LHCN-M2 (cell line): ENCODE data around the gene STKLD1. TPM values are rescaled to one million over a fixed set of nuclear protein-coding genes. Genes with fewer than 3 reads are reported as not detected.
A peak's percentile ranks its signal among the peaks of the same experiment; 100 is the strongest.
"Not testable (repeated sequence)": the region's sequence is repeated elsewhere in the genome, so short reads cannot be mapped to it uniquely, and the experiment has no call there.

Source experiments
- DNase-seq: peaks from one replicate; pipeline ENCODE4 v3.0.0-alpha.2; 2012; ENCODE audit warnings: low read depth
- total RNA-seq: library from RNA; depleted of rRNA; stranded (reverse); fragments of >200 nt; gene quantifications from 2 replicates; pipeline ENCODE4 v1.2.3, GENCODE V29; 2014

Gene STKLD1
- total RNA-seq, 1 experiment from 2014 or later = 1.4 TPM

DNA sequence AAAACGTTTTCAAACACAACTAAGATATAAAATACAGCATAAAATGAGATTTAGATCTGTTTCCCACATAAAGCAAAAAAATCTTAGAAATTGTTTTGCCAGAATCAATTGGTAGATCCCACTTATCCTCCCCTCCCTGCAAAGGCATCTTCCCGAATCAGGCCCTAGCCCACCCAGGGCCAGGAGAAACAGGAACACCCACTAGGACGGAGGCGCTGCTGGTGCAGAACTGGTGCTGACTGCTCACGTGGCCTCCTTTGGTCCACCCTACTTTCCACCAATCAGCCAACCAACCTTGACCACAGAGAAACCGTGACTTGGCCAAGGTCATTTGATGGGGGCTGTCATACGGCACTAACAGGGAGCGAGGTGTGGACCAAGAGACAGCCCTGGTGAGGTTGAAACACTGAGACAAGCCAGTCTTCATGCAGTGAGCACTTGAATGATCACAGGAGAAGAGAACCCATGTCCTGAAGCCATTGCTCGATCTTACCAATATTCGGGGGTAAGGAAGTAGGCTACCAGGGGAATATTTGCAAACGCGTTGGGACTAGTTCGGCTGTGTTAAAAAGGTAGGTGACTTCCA, 14.6 kb upstream of the STKLD1 start:
- DNase-seq = no peak

DNA sequence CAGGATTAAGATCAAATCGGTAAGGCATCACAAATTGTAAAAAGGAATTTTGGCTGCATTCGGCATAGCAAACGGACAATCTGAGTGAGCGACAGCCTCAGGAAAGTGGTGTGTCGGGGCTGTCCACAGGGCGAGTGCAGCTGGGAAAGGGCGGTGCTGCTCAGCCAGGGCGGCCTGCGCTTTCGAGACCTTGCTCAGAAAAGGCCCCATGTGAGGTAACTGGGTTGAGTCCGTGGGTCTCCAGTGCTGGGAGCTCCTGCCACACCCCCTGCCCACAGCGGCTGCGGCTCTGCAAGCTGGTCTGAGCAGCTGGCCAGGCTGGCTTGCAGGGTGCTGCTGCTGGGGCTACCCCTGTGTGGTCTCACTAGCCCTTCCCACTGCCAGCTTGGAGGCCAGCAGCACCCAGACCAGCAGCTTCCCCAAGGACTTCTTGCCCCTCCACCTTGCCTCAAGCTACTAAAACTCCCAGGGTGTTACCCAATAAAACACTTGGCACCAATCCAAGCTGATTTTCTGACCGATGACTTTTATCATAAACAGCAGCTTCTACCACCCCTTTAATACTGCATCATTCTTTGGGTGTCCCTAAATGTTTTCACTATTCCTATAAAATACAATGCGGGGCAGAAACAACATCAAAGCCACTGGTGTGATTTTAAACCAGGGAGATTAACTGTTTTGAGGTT, 13.7 kb upstream of the STKLD1 start:
- no peak for DNase-seq

DNA sequence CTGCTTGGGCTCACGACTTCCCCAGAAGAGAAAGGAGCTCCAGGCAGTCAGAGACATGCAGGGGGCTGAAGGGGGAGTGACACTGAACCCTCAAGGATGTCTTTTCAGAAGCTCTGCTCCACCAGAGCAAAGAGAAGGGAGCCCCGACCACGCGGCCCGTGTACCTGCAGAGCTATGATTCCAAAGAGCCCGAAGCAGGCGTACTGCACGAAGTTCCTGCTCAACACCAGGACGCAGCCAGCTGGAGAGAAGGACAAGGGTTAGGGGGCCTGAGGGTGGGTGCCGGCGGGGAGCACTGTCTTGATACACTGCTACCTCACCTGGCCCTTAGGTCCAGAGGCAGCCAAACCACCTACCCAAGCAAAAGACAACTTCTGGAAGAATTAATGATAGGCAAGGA, 9.7 kb upstream of the STKLD1 start:
- DNase-seq = no peak

DNA sequence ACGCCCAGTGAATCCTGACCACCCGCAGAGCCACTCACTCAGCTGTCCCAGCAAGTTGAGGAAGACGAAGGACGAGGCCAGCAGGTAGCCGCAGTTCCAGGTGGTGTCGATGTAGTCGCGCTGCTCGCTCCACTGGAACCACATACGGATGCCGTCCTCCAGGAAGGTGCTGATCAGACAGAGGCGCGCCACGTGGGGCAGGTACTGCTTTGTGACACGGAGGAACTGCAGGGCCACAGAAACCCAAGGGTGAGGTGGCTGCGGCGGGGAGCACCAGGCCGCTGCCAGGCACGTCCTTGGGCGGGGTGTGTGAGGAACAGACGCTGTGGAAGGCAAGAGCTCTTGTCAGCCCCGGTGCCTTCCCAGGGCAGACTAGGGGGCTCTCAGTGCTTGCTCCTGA, 8.9 kb upstream of the STKLD1 start:
- no peak for DNase-seq

DNA sequence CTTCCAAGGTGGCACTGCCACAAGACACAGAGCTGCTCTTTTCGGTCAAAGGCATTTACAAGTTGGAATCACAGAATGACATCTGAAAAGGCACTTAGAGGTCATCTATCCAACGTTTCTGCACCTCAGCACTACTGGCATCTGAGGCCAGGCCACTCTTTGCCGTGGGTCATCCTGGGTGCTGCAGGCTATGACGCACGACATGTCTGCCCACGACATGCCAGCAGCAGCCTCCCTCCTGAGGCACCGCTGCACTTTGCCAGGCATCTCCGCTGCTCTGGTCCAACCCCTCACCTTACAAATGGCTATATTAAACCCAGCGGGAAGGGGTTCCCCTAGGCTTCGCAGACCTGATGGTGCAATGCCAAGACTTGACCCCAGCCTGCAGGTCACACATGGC, 8.4 kb upstream of the STKLD1 start:
- no peak for DNase-seq

DNA sequence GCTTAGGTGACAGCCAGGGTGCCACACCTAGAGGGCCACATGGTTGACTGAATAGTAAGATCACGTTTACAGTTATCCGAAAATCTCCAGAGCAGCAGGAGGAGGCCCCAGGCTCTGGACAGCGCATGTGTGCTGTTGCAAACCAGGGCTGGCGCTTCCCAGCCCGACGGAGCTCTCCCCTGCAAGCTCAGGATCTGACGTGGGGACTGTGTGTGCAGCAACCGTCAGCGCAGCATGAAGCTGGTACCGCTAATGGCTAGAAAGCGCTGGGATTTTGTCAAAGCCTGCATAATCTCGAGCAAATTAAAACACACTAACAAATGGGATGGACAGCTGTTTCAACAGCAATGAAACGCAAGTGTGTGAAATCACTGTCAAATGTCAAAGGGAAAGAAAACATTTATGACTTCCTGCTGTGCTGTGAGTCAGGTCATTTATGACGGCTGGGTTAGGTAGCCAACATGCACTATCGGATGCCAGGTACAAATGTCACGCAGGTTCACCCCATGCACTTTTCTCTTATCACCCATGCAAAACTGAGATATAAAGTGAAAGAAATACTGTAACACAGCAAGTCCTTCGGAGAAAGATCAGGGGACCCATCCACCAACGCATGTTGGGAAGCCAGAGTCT, 7.8 kb upstream of the STKLD1 start:
- peak; percentile 89 for DNase-seq

DNA sequence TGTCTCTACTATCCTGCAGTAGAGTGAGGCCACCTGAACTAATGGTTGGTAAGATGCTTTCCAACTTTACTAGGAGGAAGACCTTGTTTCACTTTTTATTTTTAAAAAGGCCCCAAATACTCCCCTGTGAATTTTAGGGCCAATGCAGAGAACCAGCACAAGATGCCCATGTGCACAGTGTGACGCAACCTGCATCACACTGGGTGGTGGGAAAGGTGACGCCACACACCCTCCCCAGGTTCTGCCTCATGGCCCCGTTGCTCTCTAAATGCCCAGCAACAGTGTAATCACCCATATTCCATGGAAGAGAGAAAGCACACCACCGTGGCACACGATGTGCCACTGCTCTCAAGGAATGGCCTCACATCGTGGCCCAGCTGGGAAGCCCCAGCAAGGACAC, 6.7 kb upstream of the STKLD1 start:
- DNase-seq = no peak

DNA sequence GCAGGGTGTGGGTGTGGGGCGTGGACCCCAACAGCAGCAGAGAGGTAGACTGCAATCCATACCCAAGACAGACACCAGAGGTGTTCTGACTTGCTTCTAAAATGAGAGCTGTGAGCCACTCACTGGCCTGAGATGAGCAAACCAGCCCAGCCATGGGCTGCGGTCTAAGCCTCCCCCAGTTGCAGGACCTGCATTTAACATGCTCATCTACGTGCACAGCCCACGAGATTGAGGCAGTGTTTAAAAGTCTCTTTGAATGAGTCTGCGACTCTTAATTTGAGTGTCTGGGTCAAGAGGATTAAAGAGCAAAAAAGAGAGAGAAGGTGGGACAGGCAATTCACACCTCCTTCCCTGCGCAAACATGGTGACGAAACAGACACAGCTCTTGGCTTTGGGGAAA, 6.2 kb upstream of the STKLD1 start:
- no peak for DNase-seq

DNA sequence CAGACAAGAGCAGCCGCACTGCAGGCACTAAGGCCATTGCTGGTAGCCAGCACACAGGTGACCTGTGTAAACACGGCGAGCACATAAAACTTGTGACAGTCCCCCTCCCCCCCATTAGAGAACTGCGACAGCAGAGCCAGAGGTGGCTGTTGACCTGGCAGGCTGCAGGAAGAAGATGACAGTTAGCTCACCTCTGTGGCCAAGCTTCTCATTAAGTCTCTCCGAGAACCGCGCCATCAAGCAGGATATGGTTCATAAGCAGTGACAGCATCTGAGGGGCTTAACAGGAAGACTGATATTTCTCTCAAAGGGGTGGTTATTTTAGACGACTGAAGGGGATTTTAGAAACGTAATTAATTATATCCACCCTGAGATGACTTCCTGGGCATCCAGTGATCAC, 5.5 kb upstream of the STKLD1 start:
- no peak for DNase-seq

- DNase-seq = no peak
These were observed 4.9 kb upstream of the STKLD1 start for GRCh38 chr9:133371261-133371711.

- DNase-seq = no peak
These were observed 4.0 kb upstream of the STKLD1 start for GRCh38 chr9:133372144-133372543.

GRCh38 chr9:133374612-133375115, 1.5 kb upstream of the STKLD1 start:
- peak; percentile 65 for DNase-seq

DNA sequence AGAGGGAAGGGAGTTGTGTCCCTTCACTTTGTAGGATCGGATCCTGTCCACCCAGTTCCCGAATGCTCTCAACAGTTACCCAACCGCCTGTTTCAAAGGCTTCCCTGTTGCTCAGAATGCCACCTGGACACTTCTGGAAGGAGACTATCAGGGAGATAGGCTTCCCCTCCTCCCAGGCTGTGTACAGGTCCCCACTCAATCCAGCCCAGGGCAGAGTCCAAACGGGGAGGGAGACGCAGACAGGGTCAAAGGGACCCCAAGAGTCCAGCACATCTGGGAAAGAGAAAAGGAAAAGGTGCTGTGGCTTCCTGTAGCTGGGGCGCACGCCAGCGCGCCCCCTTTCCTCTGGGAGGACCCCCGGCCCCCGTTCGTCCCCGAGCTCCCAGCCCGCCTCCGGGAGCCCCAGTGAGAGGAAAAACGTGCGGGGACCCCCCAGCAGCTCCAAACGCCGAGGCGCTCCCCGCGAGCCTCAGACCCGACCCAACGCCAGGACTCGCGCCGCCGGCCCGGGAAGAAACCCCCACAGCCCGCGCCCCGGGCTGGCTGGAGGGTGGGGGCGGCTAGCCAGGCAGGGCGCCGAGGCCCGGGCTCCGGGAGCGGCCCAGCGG, 946 bp upstream of the STKLD1 start:
- DNase-seq = peak; percentile 39

DNA sequence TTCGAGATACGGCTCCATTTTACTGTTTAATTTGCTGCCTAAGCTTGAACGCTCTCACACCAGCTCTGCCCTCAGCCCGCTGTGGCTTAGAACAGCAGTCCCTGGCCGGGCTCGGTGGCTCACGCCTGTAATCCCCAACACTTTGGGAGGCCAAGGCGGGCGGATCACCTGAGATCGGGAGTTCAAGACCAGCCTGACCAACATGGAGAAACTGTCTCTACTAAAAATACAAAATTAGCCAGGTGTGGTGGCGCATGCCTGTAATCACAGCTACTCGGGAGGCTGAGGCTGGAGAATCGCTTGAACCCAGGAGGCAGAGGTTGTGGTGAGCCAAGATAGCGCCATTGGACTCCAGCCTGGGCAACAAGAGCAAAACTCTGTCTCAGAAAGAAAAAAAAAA, 1.1 kb downstream of the STKLD1 start:
- DNase-seq = not testable (repeated sequence)

DNA sequence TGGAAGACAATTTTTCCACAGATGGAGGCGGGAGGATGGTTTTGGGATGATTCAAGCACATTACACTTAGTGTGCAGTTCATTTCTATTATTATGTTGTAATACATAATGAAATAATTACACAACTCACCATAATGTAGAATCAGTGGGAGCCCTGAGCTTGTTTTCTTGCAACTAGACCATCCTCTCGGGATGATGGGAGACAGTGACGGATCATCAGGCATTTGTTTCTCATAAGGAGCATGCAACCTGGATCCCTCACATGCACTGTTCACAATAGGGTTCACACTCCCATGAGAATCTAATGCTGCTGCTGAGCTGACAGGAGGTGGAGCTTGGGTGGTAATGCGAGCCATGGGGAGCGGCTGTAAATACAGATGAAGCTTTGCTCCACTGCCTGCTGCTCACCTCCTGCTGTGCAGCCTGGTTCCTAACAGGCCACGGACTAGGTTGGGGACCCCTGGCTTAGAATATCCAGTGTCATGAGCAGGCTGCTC, 1.6 kb downstream of the STKLD1 start:
- DNase-seq = peak; percentile 55

GRCh38 chr9:133378408-133378962, 2.3 kb downstream of the STKLD1 start:
- DNase-seq = no peak

- no peak for DNase-seq
These were observed 3.3 kb downstream of the STKLD1 start for GRCh38 chr9:133379153-133380086.

DNA sequence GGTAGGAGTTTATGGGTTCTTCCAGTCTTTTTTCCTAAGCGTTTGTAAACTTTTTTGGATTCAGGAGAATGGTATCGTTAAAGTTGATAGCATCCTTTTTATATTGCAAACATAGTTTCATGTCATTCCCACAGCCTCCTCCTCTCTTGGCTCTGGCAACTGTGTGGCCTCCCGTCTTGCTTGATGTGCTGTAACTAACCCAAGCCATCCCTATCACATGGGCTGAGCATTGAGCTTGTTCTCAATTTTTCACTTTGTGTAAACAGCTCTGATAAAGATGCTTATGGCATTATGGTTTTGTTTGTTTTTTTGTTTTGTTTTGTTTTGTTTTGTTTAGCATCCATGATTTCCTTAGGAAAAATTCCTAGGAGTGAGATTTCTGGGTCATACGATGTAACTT, 4.6 kb downstream of the STKLD1 start:
- DNase-seq = no peak

GRCh38 chr9:133382507-133383141, 6.5 kb downstream of the STKLD1 start:
- no peak for DNase-seq

DNA sequence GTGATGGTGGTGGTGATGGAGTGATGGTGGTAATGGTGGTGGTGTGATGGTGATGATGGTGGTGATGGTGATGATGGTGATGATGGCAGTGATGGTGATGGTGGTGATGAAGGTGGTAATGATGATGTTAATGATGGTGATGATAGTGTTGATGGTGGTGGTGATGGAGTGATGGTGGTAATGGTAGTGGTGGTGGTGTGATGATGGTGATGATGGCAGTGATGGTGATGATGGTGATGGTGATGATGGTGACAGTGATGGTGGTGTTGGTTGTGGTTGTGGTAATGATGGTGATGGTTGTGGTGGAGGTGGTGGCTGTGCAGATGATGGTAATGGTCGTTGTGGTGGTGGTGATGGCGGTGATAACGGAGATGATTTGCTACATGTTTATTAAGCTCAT, 7.3 kb downstream of the STKLD1 start:
- DNase-seq = no peak
